IPS-20b (cell line): ENCODE data around the gene RPL10.
"Not testable (repeated sequence)": the region's sequence is repeated elsewhere in the genome, so short reads cannot be mapped to it uniquely, and the experiment has no call there.

Experiments used
- H3K27ac ChIP-seq: one replicate; pipeline ENCODE4 v1.5.1; 2013; ENCODE audit warnings: low read length
- H3K27me3 ChIP-seq: 2 replicates; pipeline ENCODE4 v1.6.1; 2013; ENCODE audit warnings: mild to moderate bottlenecking, low read length, inconsistent platforms; ENCODE audit not compliant: insufficient read depth
- H3K36me3 ChIP-seq: 2 replicates; pipeline ENCODE4 v1.6.1; 2013; ENCODE audit warnings: low read depth, mild to moderate bottlenecking, inconsistent platforms, low read length, moderate library complexity; ENCODE audit not compliant: insufficient read depth
- H3K4me1 ChIP-seq: 2 replicates; pipeline ENCODE4 v1.6.1; 2013; ENCODE audit warnings: mild to moderate bottlenecking, control low read depth, inconsistent platforms, low read length, moderate library complexity; ENCODE audit not compliant: insufficient read depth
- H3K4me3 ChIP-seq: 2 replicates; pipeline ENCODE4 v1.5.1; 2013; ENCODE audit warnings: mild to moderate bottlenecking, low read length, inconsistent platforms
- H3K9ac ChIP-seq: 2 replicates; pipeline ENCODE4 v1.6.1; 2013; ENCODE audit warnings: low read depth, mild to moderate bottlenecking, inconsistent platforms, low read length, moderate library complexity
- H3K9me3 ChIP-seq: 2 replicates; pipeline ENCODE4 v1.6.1; 2013; ENCODE audit warnings: mild to moderate bottlenecking, low read depth, low read length, inconsistent platforms; ENCODE audit not compliant: insufficient read depth

The RPL10 gene

DNA sequence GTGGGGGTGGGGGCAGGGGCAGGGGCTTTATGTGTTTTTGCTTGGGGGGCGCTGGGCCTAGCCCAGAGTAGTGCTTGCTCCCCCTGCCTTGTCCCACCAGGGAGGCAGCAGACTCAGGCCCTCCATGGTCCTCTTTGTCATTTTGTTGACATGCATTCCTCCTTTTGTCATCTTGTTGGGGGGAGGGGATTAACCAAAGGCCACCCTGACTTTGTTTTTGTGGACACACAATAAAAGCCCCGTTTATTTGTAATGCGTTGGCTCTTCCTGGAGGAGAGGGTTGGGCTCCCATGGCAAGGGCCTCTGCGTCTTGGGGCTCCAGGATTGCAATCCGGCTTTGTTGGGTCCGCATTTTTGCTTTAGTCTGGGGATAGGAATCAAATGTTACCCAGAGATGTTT is 16.9 kb upstream of the RPL10 start:
- H3K27me3 ChIP-seq, result no peaks in the 10 kb centered on the region; the same call in 1 of the 2 replicates
- no peaks in the 10 kb centered on the region for H3K9me3 ChIP-seq
- H3K4me3 ChIP-seq, result peak overlapping the region; percentile 58
- peak overlapping the region; percentile 87 for H3K27ac ChIP-seq
- H3K36me3 ChIP-seq, result peaks cover 7% of the 10 kb centered on the region; the same call in 1 of the 2 replicates
- peaks cover 10% of the 10 kb centered on the region for H3K4me1 ChIP-seq
- H3K9ac ChIP-seq, result peak overlapping the region; percentile 84

- Histone ChIP-seq H3K9ac (no peak overlapping the region), H3K27me3 (no peaks in the 10 kb centered on the region), H3K4me1 (peaks cover 10% of the 10 kb centered on the region), H3K9me3 (no peaks in the 10 kb centered on the region), H3K36me3 (peaks cover 7% of the 10 kb centered on the region; the same call in 1 of the 2 replicates), H3K4me3 (no peak overlapping the region), H3K27ac (no peak overlapping the region)
Observed at GRCh38 chrX:154382483-154383069, 15.6 kb upstream of the RPL10 start.

DNA sequence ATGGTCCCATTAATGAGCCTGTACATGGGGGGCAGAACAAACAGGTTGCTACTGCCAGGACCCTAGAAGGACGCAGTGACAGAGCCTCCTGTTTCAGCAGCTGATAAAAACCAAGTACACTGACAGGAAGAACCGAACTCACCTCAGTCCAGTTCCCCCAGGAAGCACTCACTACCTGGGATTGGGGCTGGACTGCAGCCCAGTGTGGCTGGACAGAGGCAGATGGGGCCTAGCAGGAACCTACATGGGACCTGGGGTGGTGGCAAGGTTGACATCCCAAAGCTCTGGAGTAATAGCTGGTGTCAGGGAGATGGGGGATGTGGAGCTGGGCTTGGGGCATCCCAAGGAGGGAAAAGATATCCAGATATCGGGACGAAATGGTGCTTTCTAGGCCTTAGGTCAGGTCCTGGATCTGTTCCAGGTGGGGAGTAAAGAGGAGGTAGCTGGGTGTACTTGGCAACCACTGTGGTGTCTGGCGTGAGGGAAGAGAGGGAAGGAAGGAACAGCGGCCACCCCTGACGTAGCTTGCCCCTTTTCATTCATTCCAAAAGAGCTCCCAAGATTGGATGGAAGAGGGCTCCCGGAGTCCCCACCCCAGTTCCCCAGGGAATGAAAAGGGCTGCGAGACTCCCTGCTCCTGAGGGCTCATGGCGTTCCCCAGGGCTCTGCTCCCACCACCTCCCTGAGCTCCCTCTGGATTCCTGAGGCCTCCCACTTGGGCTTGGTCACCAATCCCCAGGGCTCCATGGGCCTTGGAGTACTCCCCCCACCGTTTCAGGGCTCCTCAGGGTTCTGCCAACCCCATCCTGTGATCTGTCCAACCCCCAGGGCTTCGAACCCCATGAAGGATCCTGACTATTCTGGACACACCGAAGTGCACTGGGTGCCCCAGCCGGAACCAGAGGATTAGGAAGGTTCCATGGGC is 14.6 kb upstream of the RPL10 start:
- peaks cover 10% of the 10 kb centered on the region for H3K4me1 ChIP-seq
- H3K4me3 ChIP-seq, result no peak overlapping the region
- H3K36me3 ChIP-seq, result peaks cover 7% of the 10 kb centered on the region; the same call in 1 of the 2 replicates
- no peaks in the 10 kb centered on the region for H3K9me3 ChIP-seq
- H3K9ac ChIP-seq, result no peak overlapping the region
- H3K27ac ChIP-seq, result no peak overlapping the region
- H3K27me3 ChIP-seq, result no peaks in the 10 kb centered on the region

- no peaks in the 10 kb centered on the region for H3K27me3 ChIP-seq
- peaks cover 10% of the 10 kb centered on the region for H3K4me1 ChIP-seq
- H3K4me3 ChIP-seq, result no peak overlapping the region
- H3K36me3 ChIP-seq, result peaks cover 7% of the 10 kb centered on the region; the same call in 1 of the 2 replicates
- H3K9me3 ChIP-seq, result no peaks in the 10 kb centered on the region
- no peak overlapping the region for H3K27ac ChIP-seq
- no peak overlapping the region for H3K9ac ChIP-seq
Observed at GRCh38 chrX:154384284-154384892, 13.8 kb upstream of the RPL10 start.

DNA sequence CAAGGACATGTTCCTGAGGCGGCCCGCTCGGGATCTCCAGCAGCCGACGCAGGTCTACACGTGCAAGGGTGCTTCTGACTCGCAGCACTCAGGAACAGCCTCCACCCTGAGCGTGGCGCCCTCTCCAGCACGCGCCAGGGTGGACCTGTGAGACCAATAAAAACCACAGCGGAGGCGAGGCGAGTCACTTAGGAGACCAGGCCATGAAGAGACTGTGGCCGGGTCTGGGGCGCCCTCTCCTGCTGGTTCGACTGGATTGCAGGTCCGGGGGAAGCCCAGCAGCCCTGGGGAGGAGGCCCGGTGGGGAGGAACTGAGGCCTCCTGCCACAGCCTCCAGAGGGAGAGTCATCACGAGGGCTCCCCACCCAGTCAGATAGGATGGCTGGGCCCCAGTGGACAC is 10.1 kb upstream of the RPL10 start:
- not testable (repeated sequence) for H3K36me3 ChIP-seq

GRCh38 chrX:154388649-154389048 is 9.5 kb upstream of the RPL10 start:
- H3K36me3 ChIP-seq, result not testable (repeated sequence)

More for the DNA sequence above, 10.1 kb upstream of the RPL10 start:
- not testable (repeated sequence) for H3K4me1 ChIP-seq, H3K4me3 ChIP-seq, H3K9me3 ChIP-seq, H3K27me3 ChIP-seq, H3K27ac ChIP-seq, H3K9ac ChIP-seq

DNA sequence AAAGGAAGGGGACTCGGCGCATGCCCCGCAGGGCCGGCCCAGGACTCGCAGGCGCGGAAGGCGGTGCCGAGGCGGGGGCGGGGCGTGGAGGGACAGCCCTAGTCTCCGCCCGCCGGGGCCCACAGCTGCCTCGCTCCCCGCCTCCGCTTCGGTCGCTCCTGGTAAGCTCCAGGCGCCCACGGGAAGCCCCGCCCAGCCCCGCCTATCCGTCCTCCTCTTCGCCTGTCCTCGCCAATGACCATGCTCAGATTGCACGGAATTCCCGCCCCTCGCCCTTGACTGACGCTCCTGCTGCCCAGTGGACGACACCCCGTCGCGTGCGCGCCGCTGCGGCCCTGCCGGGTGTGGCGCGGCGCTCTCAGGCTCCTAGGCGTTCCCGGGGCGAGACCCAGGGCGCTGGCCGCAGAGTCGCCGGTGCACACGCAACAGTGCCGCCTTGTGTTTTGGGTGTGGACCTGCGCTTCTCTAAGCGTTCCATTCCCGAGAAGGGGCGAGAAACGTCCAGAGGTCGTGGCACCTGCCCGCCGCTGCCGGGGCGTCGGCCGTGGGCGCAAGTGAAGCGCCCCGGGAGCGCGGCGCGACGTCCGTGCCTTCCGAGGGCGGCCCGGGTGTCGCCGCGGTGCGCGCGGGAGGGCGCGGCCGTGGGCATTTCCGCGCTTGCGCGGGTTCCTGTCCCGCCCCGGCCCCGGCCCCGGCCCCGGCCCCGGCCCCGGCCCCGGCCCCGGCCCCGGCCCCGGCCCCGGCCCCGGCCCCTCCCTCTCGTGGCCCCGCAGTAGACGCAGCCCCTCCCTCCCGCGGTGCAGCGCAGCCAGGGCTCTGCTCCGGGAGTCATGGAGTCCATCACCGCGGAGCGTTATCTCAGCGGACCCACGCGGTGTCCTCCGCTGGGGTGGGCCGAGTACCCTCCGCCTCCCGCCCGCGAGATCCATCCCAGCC is 8.1 kb upstream of the RPL10 start:
- H3K27ac ChIP-seq, H3K9me3 ChIP-seq, H3K9ac ChIP-seq, H3K4me1 ChIP-seq, H3K4me3 ChIP-seq, H3K36me3 ChIP-seq, H3K27me3 ChIP-seq: not testable (repeated sequence)

More at GRCh38 chrX:154388649-154389048, 9.5 kb upstream of the RPL10 start:
- H3K4me3 ChIP-seq, H3K27ac ChIP-seq, H3K9me3 ChIP-seq, H3K27me3 ChIP-seq, H3K9ac ChIP-seq, H3K4me1 ChIP-seq: not testable (repeated sequence)

- not testable (repeated sequence) for H3K9ac ChIP-seq, H3K9me3 ChIP-seq, H3K27ac ChIP-seq, H3K27me3 ChIP-seq, H3K4me1 ChIP-seq, H3K4me3 ChIP-seq
- peaks cover 28% of the 10 kb centered on the region for H3K36me3 ChIP-seq
Observed at GRCh38 chrX:154396363-154396762, 1.8 kb upstream of the RPL10 start.

DNA sequence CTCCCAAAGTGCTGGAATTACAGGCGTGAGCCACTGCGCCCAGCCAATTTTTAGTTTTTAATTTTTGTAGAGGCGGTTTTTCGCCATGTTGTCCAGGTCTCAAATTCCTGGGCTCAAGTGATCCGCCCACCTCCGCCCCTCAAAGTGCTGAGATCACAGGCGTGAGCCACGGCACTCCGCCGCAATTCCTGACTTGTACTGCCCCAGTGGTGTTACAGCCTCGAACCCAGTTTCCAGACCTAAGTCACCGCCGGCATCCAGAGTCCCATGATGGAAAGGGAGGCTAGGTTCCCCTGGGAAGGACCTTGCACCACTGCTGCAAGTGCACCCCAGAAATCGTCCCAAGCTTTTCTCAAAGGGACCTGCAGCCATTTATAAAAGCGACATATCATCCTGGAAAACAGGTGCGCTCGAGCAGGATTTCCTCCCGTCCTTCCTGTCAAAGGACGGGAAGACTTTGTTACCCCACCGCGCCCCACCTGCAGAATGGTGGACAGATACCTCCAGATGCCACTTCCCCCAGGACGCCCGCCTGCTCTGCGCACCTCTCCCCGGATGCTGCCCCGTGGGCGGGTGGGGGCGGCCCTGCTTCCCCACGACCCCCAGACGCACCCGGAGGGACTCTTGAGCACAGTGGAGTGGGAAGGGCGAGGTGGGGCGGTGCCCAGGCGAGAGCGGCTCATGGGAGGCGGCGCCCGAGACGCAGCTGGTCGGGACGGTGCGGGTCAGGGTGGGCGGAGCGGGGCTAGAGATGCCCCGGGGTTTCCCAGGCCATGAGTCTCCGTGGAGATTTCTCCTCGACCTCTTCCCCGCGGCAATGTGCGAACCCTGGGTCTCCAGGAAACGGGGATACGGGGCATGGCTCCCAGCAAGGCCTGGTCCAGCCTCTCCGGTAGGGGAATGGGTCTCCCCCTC is 947 bp upstream of the RPL10 start:
- Histone ChIP-seq H3K27me3 (no peaks in the 10 kb centered on the region), H3K36me3 (peaks cover 28% of the 10 kb centered on the region), H3K4me3 (peak overlapping the region; percentile 92), H3K4me1 (no peaks in the 10 kb centered on the region; the same call in 1 of the 2 replicates), H3K27ac (peak overlapping the region; percentile 84), H3K9ac (peak overlapping the region; percentile 99), H3K9me3 (no peaks in the 10 kb centered on the region)

- Histone ChIP-seq H3K9ac (peak overlapping the region; percentile 99), H3K9me3 (no peaks in the 10 kb centered on the region), H3K27me3 (no peaks in the 10 kb centered on the region), H3K27ac (peak overlapping the region; percentile 91), H3K36me3 (peaks cover 28% of the 10 kb centered on the region), H3K4me1 (no peaks in the 10 kb centered on the region; the same call in 1 of the 2 replicates), H3K4me3 (peak overlapping the region; percentile 92)
Observed at GRCh38 chrX:154398668-154399526, 720 bp downstream of the RPL10 start.
